Common myeloid progenitor, CD34-positive (primary cell): ENCODE data around the gene SYNE2.

Source experiments
- CTCF ChIA-PET: fragments of 350-600 bp; sonication (Branson Sonifier 250); formaldehyde crosslinking; loops from one replicate; lab custom pipeline; 2021; ENCODE audit warnings: antibody characterized with exemption; lab: Charles Lee
- POLR2A ChIA-PET: fragments of 350-600 bp; sonication (Branson Sonifier 250); formaldehyde crosslinking; loops from one replicate; lab custom pipeline; 2021; ENCODE audit warnings: antibody characterized with exemption; lab: Charles Lee
- DNase-seq, 3 donors: peaks; one replicate each; pipeline versions ENCODE4 v3.0.0 to v3.0.0-alpha.2; 2013
- H3K27ac ChIP-seq, 2 experiments: 1 replicate in 1 of 2; 2 replicates in 1 of 2; pipeline ENCODE4 v1.7.0; 2013; ENCODE audit warnings: inconsistent platforms in 2 of 2, low read length in 2 of 2, mild to moderate bottlenecking in 2 of 2, low read depth in 1 of 2, moderate library complexity in 1 of 2; ENCODE audit not compliant: severe bottlenecking in 2 of 2, insufficient read depth in 1 of 2, poor library complexity in 1 of 2
- H3K27me3 ChIP-seq, 5 experiments: replicated peaks in 2 of 5; 1 replicate in 3 of 5; 2 replicates in 2 of 5; pipeline versions ENCODE4 v1.6.1 to v1.7.0; 2013; ENCODE audit warnings: low read length in 4 of 5, mild to moderate bottlenecking in 2 of 5, moderate library complexity in 2 of 5, inconsistent platforms in 1 of 5; ENCODE audit not compliant: insufficient read depth in 5 of 5, control insufficient read depth in 4 of 5
- H3K36me3 ChIP-seq, 4 experiments: 1 replicate in 2 of 4; 2 replicates in 2 of 4; pipeline versions ENCODE4 v1.6.1 to v1.7.0; 2013; ENCODE audit warnings: low read length in 3 of 4, control low read depth in 1 of 4, mild to moderate bottlenecking in 1 of 4; ENCODE audit not compliant: control insufficient read depth in 4 of 4, insufficient read depth in 4 of 4
- H3K4me1 ChIP-seq, 4 experiments: 1 replicate in 3 of 4; 2 replicates in 1 of 4; pipeline versions ENCODE4 v1.6.1 to v1.7.1; 2013; ENCODE audit warnings: low read length in 3 of 4, mild to moderate bottlenecking in 3 of 4, control low read depth in 1 of 4, inconsistent platforms in 1 of 4, moderate library complexity in 1 of 4; ENCODE audit not compliant: control insufficient read depth in 4 of 4, insufficient read depth in 4 of 4; ENCODE audit errors: control extremely low read depth in 1 of 4
- H3K4me3 ChIP-seq, 7 experiments: 1 replicate in 4 of 7; 2 replicates in 3 of 7; pipeline versions ENCODE4 v1.5.1 to v1.7.0; 2013; ENCODE audit warnings: mild to moderate bottlenecking in 7 of 7, low read length in 6 of 7, moderate library complexity in 6 of 7, inconsistent platforms in 2 of 7, low read depth in 2 of 7, control low read depth in 1 of 7; ENCODE audit not compliant: insufficient read depth in 4 of 7, control insufficient read depth in 1 of 7; ENCODE audit errors: extremely low read depth in 1 of 7
- H3K9me3 ChIP-seq, 5 experiments: 1 replicate in 4 of 5; 2 replicates in 1 of 5; pipeline versions ENCODE4 v1.6.1 to v1.7.1; 2013; ENCODE audit warnings: low read length in 4 of 5, mild to moderate bottlenecking in 2 of 5, inconsistent platforms in 1 of 5, low read depth in 1 of 5, moderate library complexity in 1 of 5; ENCODE audit not compliant: control insufficient read depth in 4 of 5, insufficient read depth in 2 of 5; ENCODE audit errors: control extremely low read depth in 1 of 5
- WGBS: methylation state at CpG from one replicate; pipeline ENCODE4 v1.1.5; 2013; ENCODE audit not compliant: insufficient coverage; 5-methylcytosine and 5-hydroxymethylcytosine counted together

Gene SYNE2

DNA sequence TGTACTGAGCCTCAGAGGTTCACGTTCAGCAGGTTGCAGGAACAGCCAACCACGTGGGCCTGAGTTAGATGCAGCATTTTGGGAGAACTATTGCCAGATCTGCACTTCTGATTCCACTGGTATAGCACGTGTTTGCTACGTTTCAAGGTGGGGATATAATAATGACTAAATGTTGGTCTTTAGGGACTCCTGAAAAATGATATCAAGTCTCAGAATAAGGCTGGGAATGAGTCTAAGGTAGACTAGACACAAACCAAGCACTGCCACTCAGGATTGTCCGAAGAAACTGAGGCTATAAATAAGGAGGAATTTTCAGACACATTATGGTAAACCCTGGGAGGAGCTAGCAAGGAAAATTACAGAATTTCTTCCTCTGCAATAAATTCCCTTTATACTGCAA lies 343.3 kb downstream of the SYNE2 start:
- Histone ChIP-seq H3K36me3 (no peaks in the 10 kb centered on the region), H3K4me1 (peaks cover 0 to 9% (median 4%) of the 10 kb centered on the region in 4 experiments), H3K4me3 (no peak overlapping the region), H3K27ac (no peak overlapping the region), H3K9me3 (no peaks in the 10 kb centered on the region), H3K27me3 (no peaks in the 10 kb centered on the region)
- ChIA-PET POLR2A (no interaction called here), CTCF (interaction anchor here (1.1 kb wide), 1 partner anchor 29 kb away, joined by 3 read pairs; no protein-coding TSS in a partner anchor)
- DNase-seq: no peak
- WGBS: 95% methylated on average over 5 of the region's 5 CpGs

DNA sequence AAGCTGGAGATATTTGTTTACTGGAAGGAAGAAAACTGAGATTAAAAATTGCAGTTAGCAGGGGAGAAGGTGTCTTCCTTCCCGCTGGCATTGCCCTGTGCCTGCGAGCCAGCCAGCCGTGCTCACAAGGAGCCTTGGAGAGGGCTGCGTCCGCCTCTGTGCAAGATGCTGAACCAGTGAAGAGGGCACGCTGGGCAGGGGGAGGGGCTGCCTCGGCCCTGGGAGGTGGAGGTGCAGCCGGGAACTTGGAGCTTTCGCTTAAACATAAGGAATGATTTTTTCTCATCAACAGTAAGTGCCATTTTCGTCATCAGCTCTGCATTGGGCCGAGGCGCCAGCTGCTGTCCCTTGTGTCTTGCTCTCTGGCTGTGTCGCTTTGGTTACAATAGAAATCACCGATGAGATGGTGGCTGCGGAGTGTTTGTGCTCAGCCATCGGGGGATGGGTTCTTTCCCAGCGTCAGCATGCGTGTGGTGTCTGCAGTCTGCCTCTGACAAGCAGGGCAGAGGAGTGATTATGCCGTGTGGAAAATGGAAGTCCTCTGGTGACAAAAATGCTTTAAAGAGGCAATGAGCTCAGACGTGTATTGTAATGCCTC lies 344.1 kb downstream of the SYNE2 start:
- Histone ChIP-seq H3K36me3 (no peaks in the 10 kb centered on the region), H3K9me3 (no peaks in the 10 kb centered on the region), H3K27ac (no peak overlapping the region), H3K4me3 (peak overlapping the region in 6 of 7 experiments; percentile 12 to 76 (median 54)), H3K4me1 (peaks cover 0 to 9% (median 4%) of the 10 kb centered on the region in 4 experiments), H3K27me3 (no peaks in the 10 kb centered on the region)
- ChIA-PET POLR2A (interaction anchor here (1.1 kb wide), 1 partner anchor 12 kb away, joined by 5 read pairs; no protein-coding TSS in a partner anchor), CTCF (interaction anchor here (0.7 to 1.3 kb wide), 4 partner anchors 13 to 308 kb away, joined by 3 to 5 read pairs (median 4); partner anchors contain the start of gene ZBTB1)
- 5% methylated on average over 9 of the region's 20 CpGs for WGBS
- DNase-seq: peak in 2 of 3 donors; percentile 60 to 64

DNA sequence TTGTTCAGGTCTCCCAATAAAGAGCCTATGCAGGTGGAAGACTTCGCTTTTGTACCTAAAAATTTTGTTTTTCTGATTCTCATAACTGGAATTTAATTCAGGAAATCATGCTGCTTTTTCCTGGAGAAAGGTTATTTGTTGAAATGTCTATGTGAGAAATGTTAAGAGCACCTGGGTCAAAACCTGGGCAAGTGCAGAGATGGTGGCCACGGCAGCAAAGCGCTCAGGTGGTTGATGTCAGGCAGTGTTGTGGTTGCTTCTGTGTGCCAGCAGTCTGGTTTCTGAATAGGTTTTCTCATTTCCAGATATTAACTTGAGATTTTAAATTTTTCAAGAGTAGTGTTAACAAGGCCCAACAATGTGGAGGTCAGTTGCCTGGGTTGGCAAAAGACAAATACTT lies 345.2 kb downstream of the SYNE2 start:
- no peaks in the 10 kb centered on the region for H3K9me3 ChIP-seq
- H3K36me3 ChIP-seq: no peaks in the 10 kb centered on the region
- no peaks in the 10 kb centered on the region for H3K27me3 ChIP-seq
- CTCF ChIA-PET: interaction anchor here (1.2 kb wide), 1 partner anchor 47 kb away, joined by 4 read pairs; no protein-coding TSS in a partner anchor
- WGBS: 93% methylated on average over 3 of the region's 3 CpGs
- no peak overlapping the region for H3K27ac ChIP-seq
- POLR2A ChIA-PET: no interaction called here
- no peak overlapping the region for H3K4me3 ChIP-seq
- DNase-seq: no peak
- H3K4me1 ChIP-seq: peaks cover 0 to 9% (median 4%) of the 10 kb centered on the region in 4 experiments

DNA sequence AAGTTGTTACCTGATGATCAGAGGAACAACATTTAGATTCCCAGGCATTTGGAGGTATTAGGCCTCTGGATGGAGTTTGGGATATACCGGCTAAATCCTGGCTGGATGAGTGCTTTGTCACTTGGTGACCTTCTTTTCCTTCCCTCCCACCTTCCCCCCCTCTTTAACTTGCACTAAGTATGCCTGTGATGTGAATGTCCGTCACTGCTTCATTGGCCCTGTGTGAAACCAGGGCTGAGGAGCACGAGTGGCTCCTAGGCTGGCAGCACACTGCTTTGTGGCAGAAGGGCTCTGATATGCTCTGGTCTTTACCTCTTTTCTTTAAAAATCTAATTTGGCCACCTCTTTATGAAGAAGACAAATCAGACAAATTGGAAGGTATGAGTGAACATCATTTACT lies 345.7 kb downstream of the SYNE2 start:
- no peak overlapping the region for H3K4me3 ChIP-seq
- peaks cover 0 to 9% (median 4%) of the 10 kb centered on the region in 4 experiments for H3K4me1 ChIP-seq
- H3K27ac ChIP-seq: no peak overlapping the region
- ChIA-PET CTCF (interaction anchor here (1.1 kb wide), 1 partner anchor 22 kb away, joined by 3 read pairs; no protein-coding TSS in a partner anchor), POLR2A (no interaction called here)
- H3K9me3 ChIP-seq: no peaks in the 10 kb centered on the region
- H3K27me3 ChIP-seq: no peaks in the 10 kb centered on the region
- H3K36me3 ChIP-seq: no peaks in the 10 kb centered on the region
- 100% methylated on average over 1 of the region's 3 CpGs for WGBS
- DNase-seq: no peak

DNA sequence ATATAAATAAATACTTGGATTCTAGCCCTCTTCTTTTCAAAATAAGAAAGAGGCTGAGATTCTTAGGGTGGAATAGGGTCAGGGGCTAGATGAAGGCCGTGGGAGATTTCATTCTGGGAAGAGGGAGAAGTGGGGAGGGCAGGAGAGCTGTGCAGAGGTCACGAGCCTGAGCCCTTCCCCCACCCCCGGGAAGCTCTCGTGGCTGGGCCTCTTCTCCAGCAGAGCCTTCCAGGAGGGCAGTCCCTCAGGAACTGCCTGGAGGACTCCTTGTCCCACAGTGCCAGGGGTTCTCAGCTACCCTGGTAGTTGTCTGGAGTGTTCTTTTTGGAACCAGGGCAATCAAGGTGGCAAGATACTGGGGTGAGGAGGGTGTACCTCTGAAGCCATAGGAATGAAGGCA lies 347.4 kb downstream of the SYNE2 start:
- Histone ChIP-seq H3K4me3 (no peak overlapping the region), H3K9me3 (no peaks in the 10 kb centered on the region), H3K4me1 (peaks cover 0 to 9% (median 3%) of the 10 kb centered on the region in 4 experiments), H3K27me3 (no peaks in the 10 kb centered on the region), H3K27ac (no peak overlapping the region), H3K36me3 (no peaks in the 10 kb centered on the region)
- WGBS: 88% methylated on average over 4 of the region's 4 CpGs
- CTCF ChIA-PET: interaction anchor here (1.2 to 1.9 kb wide), 3 partner anchors 9 to 62 kb away, joined by 3 to 6 read pairs (median 3); no protein-coding TSS in a partner anchor
- POLR2A ChIA-PET: no interaction called here
- DNase-seq: no peak

DNA sequence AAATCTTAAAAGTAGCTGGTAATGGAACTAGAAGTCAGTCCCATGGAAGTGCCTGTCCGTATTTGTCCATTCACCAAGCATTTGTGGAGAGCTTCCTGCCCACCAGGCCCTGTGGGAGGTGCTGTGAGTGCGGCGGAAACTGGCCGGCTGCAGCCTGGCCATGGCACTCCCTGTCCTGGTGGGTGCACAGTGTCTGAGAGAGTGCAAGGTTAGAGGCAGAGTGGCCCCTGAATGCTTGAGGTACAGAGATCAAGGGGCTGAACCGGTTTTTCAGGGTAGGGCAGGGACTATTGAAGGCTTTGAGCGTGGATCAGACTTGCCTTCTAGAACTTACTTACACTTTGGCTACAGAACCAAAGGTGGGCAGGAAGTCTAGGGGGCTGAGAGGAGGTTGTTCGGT lies 348.5 kb downstream of the SYNE2 start:
- Histone ChIP-seq H3K27ac (no peak overlapping the region), H3K27me3 (no peaks in the 10 kb centered on the region), H3K9me3 (no peaks in the 10 kb centered on the region), H3K4me3 (no peak overlapping the region), H3K36me3 (no peaks in the 10 kb centered on the region), H3K4me1 (peaks cover 0 to 9% (median 3%) of the 10 kb centered on the region in 4 experiments)
- POLR2A ChIA-PET: no interaction called here
- CTCF ChIA-PET: interaction anchor here (1.9 kb wide), 1 partner anchor 63 kb away, joined by 6 read pairs; no protein-coding TSS in a partner anchor
- DNase-seq: no peak
- 93% methylated on average over 6 of the region's 7 CpGs for WGBS

DNA sequence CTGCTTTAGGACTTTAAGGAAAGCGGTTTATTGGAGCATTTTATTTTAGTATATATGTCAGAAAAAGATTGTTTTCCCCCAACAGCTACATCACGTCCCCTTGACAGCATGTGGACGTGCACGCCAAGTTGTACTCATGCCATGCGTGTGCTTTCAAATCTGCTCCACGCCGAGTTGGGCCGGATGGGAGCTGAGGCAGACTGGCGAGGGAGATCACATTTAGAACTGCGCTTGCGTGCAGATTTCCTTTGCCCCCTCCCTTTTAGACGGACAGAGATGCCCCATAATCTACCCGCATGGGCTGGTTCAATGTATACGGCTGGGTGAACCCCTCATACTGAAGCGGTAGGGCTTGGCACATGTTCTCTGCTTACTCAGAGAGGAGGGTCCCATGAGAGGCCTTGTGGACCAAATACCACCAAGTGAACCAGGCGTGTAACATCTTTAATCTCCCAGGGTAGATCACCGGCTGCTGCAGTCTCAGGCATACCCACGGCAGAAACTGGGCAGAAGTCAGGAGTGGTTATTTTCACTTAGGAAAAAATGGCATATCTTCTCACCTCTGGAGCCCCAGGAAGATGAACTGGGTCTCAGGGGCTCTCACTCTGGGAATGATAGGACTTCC lies 349.2 kb downstream of the SYNE2 start:
- DNase-seq: no peak
- Histone ChIP-seq H3K4me3 (no peak overlapping the region), H3K4me1 (peaks cover 0 to 3% (median 1%) of the 10 kb centered on the region in 4 experiments), H3K27me3 (no peaks in the 10 kb centered on the region), H3K9me3 (no peaks in the 10 kb centered on the region), H3K27ac (no peak overlapping the region), H3K36me3 (no peaks in the 10 kb centered on the region)
- 97% methylated on average over 18 of the region's 18 CpGs for WGBS
- ChIA-PET POLR2A (no interaction called here), CTCF (interaction anchor here (1.6 kb wide), 1 partner anchor 15 kb away, joined by 5 read pairs; no protein-coding TSS in a partner anchor)
